ENCODE data around the gene ASB15. TPM values are rescaled to one million over a fixed set of nuclear protein-coding genes. Genes with fewer than 3 reads are reported as not detected.

The ASB15 gene
- total and polyA plus RNA-seq, 2 of the 8 experiments (the other 6 are each of a cell fraction or from before 2014, with no cell fraction given): not detected

DNA sequence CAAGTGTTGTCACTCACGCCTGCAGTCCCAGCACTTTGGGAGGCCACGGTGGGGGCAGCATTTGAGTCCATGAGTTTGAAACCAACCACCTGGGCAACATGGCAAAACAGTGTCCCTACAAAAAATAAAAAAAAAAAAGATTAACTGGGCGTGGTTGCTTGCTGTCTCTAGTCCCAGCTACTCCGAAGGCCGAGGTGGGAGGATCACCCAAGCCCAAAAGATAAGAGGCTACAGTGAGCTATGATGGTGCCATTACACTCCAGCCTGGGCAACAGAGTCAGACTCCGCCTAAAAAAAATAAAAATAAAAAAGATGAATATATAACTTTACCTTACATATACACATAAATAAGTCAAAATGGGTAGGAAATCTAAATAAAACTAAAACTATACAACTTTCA, 51.5 kb downstream of the ASB15 start (continued):
- TF ChIP-seq USF2 (IDR thresholded peaks at IDR 0.05; ENCODE audit: low read length): no peak
- TF ChIP-seq CHD7 (IDR thresholded peaks at IDR 0.05; ENCODE audit: insufficient replicate concordance, low read length): no peak
- no peak for TF ChIP-seq SAP30 (IDR thresholded peaks at IDR 0.05; ENCODE audit: insufficient read depth, insufficient replicate concordance, low read length)
- TF ChIP-seq E2F6 (IDR thresholded peaks at IDR 0.05): no peak
- no peak for TF ChIP-seq PHF8 (conservative IDR thresholded peaks at IDR 0.05; ENCODE audit: low read depth, low read length)
